GM18502 (cell line): ENCODE results near the gene COL19A1.
"Not testable (repeated sequence)": the region's sequence is repeated elsewhere in the genome, so short reads cannot be mapped to it uniquely, and the experiment has no call there.

Source experiments
- ATAC-seq: cut with Tn5 transposase; IDR thresholded peaks from one replicate; pipeline ENCODE4 v1.9.1; 2021; ENCODE audit warnings: mild to moderate bottlenecking; ENCODE audit not compliant: unreplicated experiment, poor library complexity

COL19A1 gene

DNA sequence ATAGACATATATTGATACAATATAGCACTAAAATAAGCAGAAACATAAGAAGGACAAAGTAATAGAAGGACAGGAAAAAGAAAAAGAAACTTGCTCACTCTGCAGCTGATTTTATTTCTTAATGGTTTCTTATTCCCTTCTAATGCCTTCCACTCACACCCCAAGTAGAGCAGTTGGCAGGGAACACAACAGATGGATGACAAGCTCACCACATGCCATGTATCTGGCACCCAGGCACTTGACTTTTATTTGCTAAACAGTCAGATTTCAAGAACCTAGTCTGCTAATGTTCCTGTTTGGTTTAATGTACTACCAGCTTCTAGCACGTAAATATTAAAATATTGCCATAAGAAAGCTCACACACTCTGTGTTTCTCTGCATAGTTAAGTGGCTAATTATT lies 87.1 kb downstream of the COL19A1 start:
- no peak for ATAC-seq

DNA sequence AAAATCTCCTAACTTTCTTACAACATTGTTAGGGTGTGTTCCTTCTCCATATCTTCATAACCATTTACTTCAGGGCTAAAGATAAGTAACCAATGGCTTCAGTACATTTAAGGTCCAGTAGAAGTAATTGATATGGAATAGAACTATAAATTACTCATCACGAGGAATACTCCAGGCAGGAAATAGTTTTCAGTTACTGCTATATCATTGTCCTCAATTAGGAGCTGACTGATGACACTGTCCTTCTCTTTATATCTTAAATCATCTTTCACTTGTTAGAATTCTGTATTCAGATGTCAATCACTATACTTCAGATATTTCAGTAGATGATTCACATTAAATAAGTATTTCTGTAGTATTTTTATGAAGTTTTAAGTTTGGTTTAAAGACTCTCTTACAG lies 88.4 kb downstream of the COL19A1 start:
- no peak for ATAC-seq

DNA sequence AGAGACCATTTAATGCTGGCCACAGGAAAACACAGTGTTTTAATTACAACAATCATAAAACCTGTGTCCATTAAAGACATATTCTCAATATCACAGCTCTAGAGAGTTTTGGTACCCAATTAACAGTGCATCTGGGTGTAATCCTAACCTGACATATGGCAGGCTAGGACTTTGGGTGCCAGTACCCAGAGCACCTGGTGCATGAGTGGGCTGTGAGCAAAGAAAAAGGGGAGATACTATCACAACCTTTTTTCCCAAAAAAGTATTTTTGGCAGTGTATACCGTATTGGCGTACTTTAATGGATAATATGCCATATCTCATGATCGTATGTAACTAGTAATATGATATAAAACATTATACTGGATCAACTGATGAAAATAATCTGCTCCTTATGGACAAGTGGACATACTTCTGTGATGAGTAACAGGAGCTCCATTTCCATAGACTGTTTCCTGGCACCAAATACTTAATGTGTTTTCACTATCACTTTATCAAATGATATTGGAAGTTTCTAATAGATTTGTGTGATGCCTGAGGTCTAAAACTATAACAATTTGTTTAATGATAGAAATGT lies 91.7 kb downstream of the COL19A1 start:
- ATAC-seq = no peak

DNA sequence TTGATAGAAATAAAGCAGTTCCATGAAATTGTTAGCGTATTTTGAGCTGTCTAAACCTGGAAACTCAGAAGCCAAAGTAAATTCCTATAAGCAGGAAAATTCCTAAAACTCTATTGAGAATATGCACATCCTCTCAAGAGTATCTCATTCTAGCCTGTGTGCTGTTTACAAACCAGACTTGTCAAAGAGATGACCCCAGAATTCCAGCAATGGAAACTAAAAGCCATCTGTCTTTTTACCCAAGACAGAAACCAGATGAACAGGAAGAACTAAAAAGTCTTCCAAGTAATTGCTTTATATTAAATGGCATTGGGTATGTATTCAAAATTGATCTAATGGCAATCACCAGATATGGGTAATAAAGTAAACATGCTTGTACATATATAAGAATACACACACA lies 92.6 kb downstream of the COL19A1 start:
- ATAC-seq = no peak

GRCh38 chr6:69965974-69966373 lies 99.6 kb downstream of the COL19A1 start:
- not testable (repeated sequence) for ATAC-seq

- no peak for ATAC-seq
Observed at GRCh38 chr6:69973138-69973537, 106.8 kb downstream of the COL19A1 start.

GRCh38 chr6:69973763-69974162 lies 107.4 kb downstream of the COL19A1 start:
- ATAC-seq = no peak

GRCh38 chr6:69974193-69974592 lies 107.8 kb downstream of the COL19A1 start:
- no peak for ATAC-seq

DNA sequence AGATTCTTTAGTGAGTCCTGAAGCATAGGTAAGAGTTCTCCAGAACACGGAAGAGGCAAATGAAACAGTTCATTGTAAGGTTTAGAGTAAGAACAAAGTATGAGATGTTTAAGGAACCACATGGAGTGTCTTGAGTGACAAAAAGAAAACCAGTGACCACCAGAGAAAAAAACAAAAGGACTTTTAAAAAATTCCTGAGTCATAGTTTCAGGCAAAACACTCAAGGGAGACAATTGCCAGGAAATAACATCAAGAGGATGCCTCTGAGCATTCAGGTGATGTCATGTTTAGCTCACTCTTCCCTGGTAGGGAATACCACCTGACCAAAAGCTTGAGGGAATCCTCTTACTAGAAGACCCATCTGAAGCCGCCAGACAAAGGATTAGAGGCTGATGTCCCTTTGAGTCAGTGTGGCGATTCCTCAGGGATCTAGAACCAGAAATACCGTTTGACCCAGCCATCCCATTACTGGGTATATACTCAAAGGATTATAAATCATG lies 110.3 kb downstream of the COL19A1 start:
- no peak for ATAC-seq

DNA sequence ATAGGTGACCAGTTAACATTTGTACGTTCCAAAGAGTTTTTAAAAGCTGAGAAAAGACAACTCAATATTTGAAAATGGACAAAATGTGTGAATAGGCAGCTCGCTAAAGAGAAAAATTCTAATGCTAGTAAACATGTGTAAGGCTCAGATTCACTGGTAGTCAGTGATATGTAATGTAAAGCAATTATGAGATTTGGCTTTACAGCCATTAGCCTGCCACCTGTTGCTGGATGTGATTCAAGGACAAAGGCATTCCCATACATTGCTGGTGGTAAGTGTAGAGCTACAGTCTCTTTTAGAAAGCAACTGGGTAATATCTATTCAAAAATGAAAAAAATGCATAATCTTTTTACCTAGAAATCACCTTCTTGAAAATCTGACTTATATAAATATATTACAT lies 114.3 kb downstream of the COL19A1 start:
- ATAC-seq = no peak

DNA sequence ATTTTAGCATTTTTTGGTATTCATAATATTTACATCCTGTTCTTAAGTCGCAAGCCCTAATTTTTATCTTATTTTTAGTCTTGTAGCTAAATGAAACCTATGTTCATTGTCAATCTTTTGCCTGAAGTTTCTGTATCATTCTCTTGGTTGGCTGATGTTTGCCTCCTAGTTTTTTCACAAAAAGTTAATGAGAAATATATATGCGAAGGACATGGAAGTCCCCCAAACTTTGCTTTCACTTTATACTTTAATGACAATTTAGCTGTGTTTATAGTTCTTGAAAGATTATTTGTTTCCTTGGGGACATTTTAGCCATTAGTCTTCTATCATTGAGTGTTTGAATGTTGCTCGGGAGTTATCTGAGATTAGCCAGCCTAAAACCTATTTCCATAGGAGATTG lies 118.2 kb downstream of the COL19A1 start:
- no peak for ATAC-seq

DNA sequence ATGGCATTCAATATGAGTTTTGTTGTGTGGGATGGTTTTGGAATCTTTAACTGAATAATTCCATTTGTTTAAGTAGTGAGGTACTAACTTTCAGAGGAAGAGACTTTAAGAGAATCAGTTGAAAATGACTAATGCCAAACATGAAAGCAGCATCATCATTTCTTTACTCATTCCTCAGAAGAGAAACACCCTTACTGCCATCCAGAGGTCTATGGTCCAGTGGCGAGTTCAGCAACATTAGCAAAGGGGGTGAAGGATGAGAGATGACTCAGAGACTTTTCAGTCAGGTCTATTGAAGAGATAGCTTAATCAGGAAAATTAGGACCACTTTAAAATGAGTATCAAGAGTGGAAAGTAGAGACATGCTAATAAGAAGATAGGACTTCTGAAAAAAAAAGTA lies 118.8 kb downstream of the COL19A1 start:
- peak; percentile 70 for ATAC-seq

DNA sequence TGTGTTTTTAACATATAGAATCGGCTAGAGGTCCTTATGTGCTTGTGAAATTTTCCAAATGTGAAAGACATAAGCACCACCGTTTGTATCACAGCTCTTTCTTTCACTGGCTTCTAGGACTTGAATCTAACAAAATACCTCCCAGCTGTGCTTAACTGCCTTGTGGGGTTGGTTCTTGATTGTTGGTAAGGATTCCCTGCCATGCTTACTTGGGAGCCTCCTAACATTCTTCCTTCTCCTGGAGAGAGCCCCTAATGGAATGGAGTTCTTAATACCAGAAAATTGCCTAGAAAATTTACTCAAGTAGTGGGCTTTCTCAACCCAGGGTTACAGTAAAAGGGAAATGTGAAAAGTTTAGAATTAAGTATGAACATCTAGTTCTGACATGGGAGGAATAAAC lies 121.2 kb downstream of the COL19A1 start:
- no peak for ATAC-seq

DNA sequence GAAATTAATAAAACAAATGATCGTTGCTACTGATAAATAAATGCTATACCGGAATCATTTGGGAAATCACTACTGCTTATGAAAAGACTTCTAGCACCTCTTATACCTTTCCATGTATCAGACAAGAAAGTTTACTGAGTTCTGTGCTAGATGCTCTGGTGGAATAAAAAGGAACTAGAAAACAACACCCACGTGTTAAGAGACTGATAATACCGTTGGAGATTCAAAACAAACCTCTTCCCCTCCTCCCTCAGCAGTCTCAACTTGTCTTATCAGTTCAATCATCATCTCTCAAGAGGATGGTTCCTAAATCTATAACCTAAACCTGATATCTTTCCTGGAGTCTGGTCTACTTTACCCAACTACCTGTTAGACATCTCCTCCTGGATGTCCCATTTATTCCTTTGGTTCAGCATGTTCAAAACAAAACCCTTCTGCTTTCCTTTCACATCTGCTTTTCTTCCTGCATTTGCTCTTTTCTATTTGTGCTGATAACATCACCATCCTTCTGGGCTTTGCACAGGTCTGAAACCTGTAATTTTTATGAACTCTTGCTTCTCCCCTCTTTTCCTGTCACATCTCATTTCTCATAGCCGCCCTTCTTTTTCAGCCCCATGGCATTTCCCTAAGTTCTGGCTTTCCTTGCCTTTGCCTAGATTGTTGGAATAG lies 122.2 kb downstream of the COL19A1 start:
- ATAC-seq = peak; percentile 70

GRCh38 chr6:69994251-69994650 lies 127.9 kb downstream of the COL19A1 start:
- ATAC-seq = no peak

DNA sequence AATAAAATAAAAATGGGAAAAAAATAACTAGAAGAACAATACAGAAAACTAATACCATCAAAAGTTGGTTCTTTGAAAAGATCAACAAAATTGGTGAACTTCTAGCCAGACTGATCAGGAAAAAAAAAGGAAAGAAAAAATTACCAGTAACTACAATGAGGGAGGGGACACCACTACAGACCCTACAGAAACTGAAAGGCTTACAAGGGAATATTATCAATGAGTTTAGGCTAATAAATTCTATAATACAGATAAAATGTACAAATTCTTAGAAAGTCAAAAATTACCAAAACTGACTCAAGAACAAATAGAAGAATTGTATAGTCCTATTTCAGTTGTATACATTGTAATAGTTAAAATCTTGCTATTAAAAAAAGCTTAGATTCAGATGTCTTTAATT lies 141.8 kb downstream of the COL19A1 start:
- no peak for ATAC-seq

DNA sequence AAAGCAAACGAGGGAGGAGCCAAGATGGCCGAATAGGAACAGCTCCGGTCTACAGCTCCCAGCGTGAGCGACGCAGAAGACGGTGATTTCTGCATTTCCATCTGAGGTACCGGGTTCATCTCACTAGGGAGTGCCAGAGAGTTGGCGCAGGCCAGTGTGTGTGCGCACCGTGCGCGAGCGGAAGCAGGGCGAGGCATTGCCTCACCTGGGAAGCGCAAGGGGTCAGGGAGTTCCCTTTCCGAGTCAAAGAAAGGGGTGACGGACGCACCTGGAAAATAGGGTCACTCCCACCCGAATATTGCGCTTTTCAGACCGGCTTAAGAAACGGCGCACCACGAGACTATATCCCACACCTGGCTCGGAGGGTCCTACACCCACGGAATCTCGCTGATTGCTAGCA lies 144.0 kb downstream of the COL19A1 start:
- ATAC-seq = not testable (repeated sequence)

- not testable (repeated sequence) for ATAC-seq
Observed at GRCh38 chr6:70023201-70023600, 156.8 kb downstream of the COL19A1 start.

GRCh38 chr6:70028246-70028645 lies 161.9 kb downstream of the COL19A1 start:
- no peak for ATAC-seq

- ATAC-seq = no peak
Observed at GRCh38 chr6:70028926-70029325, 162.6 kb downstream of the COL19A1 start.

- ATAC-seq = no peak
Observed at GRCh38 chr6:70033781-70034180, 167.4 kb downstream of the COL19A1 start.

- no peak for ATAC-seq
Observed at GRCh38 chr6:70037445-70037844, 171.1 kb downstream of the COL19A1 start.
